ENCODE results near the gene ABCA4.

Gene ABCA4

DNA sequence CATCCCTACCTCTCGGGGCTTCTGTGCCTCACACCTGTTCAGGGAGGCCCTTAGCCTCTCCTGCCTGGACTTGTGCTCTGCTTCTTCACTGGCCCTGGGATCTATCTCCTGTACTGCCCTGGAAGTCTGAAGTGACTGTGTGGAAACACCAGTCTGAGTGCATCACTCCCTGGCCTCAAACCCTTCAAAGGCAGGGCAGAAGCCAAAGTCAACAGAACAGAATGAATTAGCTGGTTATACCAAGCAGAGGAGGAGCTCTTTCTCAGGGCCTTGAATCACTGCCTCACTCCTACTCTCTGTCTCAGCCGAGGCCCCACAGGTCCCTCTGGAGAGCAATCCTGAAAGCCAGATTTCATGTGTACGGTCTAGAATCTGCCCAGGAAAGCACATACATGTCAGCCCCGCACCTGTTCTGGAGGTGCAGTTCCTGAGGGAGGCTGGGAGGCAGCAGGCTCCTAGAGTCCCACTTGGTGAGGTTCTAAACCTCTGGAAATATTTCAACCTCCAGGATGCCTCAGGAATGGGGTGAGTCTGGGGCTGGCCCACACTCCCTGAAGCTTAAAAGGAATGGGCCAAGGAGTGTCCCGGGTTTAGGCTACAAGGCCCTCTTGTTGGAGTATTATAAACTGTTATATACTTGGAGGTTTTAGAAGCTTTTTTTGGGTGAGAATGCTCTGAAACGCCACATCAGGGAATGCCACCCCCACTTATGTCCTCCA is 98.3 kb downstream of the ABCA4 start:
- Mint-ChIP-seq H3K4me3 (no peak overlapping the region), H3K4me1 (ENCODE audit: low read depth) (peaks cover 10% of the 10 kb centered on the region), H3K9me3 (no peaks in the 10 kb centered on the region), H3K27ac (no peak overlapping the region), H3K27me3 (peaks cover 9% of the 10 kb centered on the region), H3K36me3 (ENCODE audit: low read depth) (no peaks in the 10 kb centered on the region)
- intact Hi-C loops (cut with micrococcal nuclease): no loop called here

DNA sequence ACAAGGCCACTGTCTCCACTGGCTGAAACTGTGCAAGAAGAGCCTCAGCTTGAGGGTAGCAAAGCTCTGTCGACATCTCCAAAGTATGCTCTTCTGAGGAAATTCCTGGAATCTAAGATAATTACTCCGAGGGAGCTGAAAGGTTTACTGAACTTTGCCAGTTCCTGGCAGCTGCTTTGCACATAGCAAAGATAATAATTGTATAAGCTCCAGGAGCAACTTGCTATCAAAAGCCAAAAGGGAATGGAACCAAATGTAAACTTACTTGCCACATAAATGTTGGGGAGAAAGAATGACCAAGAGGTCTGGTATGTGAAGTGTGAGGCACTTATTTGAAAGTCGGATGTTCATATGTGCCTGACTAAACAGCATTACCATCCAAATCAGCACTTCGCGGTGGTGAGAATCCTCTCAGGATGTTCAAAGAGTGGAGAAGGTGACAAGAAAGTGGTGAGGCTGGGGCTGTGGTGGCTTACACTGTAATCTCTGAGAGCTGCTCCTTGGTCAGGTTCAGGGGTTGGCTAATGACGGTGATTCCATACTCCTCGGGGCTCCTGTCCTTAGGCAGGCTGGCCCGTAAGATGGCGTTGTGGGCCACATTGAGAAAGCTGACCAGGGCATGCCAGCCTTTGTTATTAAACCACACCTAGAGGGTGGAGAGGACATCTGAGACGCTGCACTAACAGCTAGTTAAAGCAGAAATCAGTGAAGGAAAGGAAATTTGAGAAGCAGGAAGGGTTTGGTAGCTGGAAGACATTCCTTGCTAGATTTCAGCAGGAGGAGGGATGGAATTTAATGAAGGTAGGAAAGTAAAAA is 100.0 kb downstream of the ABCA4 start:
- Mint-ChIP-seq H3K27me3 (peaks cover 9% of the 10 kb centered on the region), H3K9me3 (no peaks in the 10 kb centered on the region), H3K36me3 (ENCODE audit: low read depth) (no peaks in the 10 kb centered on the region), H3K27ac (no peak overlapping the region), H3K4me1 (ENCODE audit: low read depth) (peaks cover 15% of the 10 kb centered on the region), H3K4me3 (no peak overlapping the region)
- intact Hi-C loops (cut with micrococcal nuclease): no loop called here

DNA sequence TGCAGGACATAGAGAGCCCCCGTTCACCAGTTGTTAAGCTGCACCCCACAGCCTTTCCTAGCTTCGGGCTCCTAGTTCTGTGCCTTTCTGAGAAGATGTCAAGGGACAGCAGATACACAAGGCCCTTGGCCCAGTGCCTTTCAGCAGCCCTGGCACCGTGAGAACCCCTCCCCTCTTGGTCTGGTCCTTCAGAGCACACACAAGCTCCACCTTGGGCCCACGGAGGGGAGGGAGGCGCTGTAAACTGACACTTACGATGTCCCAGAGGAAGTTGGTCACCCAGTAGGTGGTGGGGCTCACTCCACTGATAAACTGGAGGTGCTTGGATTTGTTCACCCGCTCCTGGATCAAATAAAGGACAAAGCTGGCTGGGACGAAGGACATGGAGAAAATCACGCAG is 101.6 kb downstream of the ABCA4 start:
- intact Hi-C loops (cut with micrococcal nuclease): no loop called here
- peaks cover 3% of the 10 kb centered on the region for H3K27me3 Mint-ChIP-seq
- H3K27ac Mint-ChIP-seq: no peak overlapping the region
- peaks cover 14% of the 10 kb centered on the region for H3K4me1 Mint-ChIP-seq (ENCODE audit: low read depth)
- no peak overlapping the region for H3K4me3 Mint-ChIP-seq
- H3K9me3 Mint-ChIP-seq: no peaks in the 10 kb centered on the region
- no peaks in the 10 kb centered on the region for H3K36me3 Mint-ChIP-seq (ENCODE audit: low read depth)

DNA sequence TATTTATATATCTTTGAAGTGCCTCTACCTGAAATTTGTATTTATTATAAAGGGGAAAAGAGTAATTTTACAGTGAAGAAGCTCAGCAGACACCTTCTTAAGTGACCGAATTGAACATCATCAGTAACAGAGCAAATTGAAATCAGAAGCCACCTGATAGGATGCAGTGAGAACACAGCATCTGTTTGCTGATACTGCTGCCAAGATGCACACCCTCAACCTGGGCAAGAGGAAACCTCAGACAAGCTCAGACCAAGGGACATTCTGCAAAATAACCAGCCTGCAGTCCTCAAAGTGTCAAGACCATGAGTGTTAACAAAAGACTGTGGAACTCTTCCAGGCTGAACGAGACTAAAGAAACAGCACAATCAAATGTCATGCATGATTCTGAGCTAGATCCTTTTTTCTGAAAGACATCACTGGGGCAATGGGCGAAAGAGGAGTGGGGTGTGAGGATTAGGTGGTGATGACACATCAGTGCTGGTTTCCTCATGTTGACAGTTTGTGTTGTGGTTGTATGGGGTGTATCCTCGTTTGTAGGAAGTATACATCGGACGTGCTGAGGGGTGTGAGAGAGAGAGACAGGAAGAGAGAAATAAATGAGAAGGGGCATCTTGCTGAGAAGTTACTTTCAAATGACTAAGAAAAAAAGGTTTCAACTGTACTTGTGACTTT is 103.7 kb downstream of the ABCA4 start:
- Mint-ChIP-seq H3K27ac (no peak overlapping the region), H3K36me3 (ENCODE audit: low read depth) (no peaks in the 10 kb centered on the region), H3K4me1 (ENCODE audit: low read depth) (peaks cover 14% of the 10 kb centered on the region), H3K27me3 (no peaks in the 10 kb centered on the region), H3K9me3 (no peaks in the 10 kb centered on the region), H3K4me3 (no peak overlapping the region)
- intact Hi-C loops (cut with micrococcal nuclease): no loop called here

DNA sequence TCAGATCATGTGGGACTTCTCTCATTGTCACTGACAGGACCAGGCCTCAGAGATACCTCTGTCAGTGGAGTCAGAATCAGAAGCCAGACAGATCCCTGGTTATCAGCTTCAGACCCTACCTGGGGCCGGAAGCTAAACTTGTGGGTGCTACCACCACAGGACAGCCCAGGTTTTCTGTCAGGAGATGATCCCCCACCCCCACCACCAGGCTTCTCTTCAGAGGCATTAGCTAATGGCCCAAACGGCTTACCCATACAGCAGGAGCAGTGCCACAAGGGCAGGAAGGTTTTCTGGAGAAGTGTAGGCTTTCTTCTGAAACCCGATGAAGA is 105.5 kb downstream of the ABCA4 start:
- Mint-ChIP-seq H3K36me3 (ENCODE audit: low read depth) (no peaks in the 10 kb centered on the region), H3K4me1 (ENCODE audit: low read depth) (peaks cover 14% of the 10 kb centered on the region), H3K27ac (no peak overlapping the region), H3K4me3 (no peak overlapping the region), H3K27me3 (no peaks in the 10 kb centered on the region), H3K9me3 (no peaks in the 10 kb centered on the region)
- intact Hi-C loops (cut with micrococcal nuclease): no loop called here

DNA sequence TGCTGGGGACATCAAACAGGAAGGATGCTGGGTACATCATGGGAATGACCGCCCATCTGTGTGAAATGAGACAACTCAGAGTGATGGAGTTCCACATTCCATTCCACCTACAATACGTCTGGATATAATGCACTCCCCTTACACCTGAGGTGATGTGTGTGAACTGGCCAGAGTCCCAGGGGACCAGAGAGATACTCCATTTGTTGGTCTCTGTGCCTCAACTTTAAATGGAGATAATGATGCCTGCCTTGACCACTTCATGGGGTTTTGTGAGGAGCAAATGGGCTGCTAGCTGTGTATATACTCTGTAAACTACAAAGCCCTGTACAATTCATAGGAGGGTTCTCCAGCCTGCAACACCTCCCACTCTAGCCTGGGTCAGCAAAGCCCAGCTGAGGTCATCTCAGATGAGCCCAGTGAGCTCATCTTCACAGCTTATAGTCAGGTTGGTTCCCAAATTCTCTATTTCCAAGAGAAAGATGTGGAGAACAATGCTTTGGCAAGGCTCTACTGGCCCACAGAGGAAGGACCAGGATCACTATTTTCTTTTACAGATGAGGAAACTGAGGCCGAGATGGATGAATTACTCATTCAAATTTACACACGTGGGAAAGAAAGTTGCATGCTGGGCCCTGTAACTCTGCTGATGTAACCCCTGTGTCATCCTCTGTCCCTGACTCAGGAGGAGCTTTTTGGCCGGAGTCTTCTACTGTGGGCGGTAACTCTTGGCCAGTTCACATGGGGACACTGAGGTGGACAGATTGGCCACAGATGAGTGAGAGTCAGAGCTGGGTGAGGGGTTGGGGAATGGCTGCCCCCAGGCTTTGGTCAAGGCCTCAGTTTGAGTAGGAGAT is 106.1 kb downstream of the ABCA4 start:
- no peaks in the 10 kb centered on the region for H3K36me3 Mint-ChIP-seq (ENCODE audit: low read depth)
- intact Hi-C loops (cut with micrococcal nuclease): no loop called here

DNA sequence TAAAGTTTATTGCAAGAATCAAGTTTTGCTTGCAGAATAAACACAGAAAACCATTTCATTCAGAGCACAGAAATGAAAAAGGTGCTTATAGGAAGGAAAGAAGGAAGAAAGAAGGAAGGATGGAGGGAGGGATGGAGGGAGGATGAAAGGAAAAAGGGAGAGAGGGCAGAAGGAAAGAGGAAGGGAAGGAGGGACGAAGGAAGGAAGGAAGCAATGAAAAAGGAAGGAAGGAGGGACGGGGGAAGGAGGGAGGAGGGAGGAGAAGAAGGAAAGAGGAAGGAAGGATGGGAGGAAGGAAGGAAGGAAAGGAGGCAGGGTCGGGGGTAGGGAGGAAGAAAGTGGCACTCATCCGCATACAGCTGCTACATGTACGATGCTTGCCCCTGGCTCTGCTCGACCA is 106.9 kb downstream of the ABCA4 start:
- peaks cover 19% of the 10 kb centered on the region for H3K4me1 Mint-ChIP-seq (ENCODE audit: low read depth)
- H3K27ac Mint-ChIP-seq: no peak overlapping the region
- intact Hi-C loops (cut with micrococcal nuclease): no loop called here
- H3K36me3 Mint-ChIP-seq (ENCODE audit: low read depth): no peaks in the 10 kb centered on the region
- no peaks in the 10 kb centered on the region for H3K27me3 Mint-ChIP-seq
- H3K9me3 Mint-ChIP-seq: no peaks in the 10 kb centered on the region
- no peak overlapping the region for H3K4me3 Mint-ChIP-seq

More for the DNA sequence above, 106.1 kb downstream of the ABCA4 start:
- no peaks in the 10 kb centered on the region for H3K9me3 Mint-ChIP-seq
- H3K27ac Mint-ChIP-seq: no peak overlapping the region
- H3K4me3 Mint-ChIP-seq: no peak overlapping the region
- peaks cover 14% of the 10 kb centered on the region for H3K4me1 Mint-ChIP-seq (ENCODE audit: low read depth)
- no peaks in the 10 kb centered on the region for H3K27me3 Mint-ChIP-seq

DNA sequence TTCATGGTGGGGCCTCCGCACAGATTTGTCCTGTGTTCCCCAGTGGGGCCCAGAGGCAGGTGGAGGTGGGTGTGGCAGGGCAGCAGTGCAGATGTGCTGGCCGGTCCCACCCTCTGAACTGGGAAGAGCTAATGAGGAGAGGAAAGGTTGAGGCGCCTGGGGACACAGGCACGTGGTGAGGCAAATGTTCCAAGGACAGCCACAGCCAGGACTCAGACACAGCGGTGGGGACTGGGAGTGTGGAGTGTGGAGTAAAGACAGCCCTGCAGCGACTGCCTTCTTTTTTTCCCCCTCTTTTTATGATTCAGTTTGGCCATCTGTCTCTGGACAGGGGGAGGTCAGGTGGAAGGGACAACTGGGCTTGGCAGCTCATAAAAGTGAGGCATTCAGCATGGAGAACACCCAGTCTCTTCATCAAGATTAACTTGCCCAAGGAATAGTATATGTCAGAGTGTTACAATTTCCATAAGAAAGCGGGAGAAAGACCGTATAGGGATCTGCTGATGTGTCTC is 107.5 kb downstream of the ABCA4 start:
- H3K9me3 Mint-ChIP-seq: no peaks in the 10 kb centered on the region
- H3K27me3 Mint-ChIP-seq: no peaks in the 10 kb centered on the region
- no peaks in the 10 kb centered on the region for H3K36me3 Mint-ChIP-seq (ENCODE audit: low read depth)
- no peak overlapping the region for H3K4me3 Mint-ChIP-seq
- H3K27ac Mint-ChIP-seq: no peak overlapping the region
- H3K4me1 Mint-ChIP-seq (ENCODE audit: low read depth): peaks cover 20% of the 10 kb centered on the region
- intact Hi-C loops (cut with micrococcal nuclease): no loop called here

DNA sequence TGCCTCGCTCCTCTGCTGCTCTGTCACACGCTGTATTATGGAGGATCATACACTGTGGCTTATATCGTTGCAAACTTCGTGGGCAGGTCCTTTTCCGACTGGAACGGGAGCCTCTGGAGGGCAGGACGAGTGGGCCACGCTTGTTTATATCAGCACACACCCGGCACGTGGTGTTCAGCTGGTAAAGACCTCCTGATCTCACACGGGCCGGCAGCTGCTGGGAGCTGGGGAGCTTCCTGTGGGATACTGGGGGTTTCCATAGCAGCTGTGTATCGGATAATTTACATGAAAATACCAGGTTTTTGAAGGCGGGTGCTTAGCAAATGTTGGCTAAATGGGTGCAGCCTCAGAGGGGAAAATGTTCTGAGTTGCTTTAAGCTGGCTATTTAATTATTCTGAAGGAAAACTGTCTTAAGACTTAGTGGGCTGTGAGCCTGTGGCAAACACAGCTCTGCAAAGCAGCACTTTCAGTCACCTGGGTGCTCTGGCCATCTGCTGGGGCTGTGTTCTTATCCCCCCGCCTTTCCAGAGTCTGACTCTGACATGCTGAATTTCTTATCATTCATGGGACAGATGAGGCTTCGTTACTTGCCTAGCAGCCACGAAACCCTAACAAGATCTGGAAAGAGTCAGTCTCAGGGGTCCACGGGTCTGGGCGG is 108.1 kb downstream of the ABCA4 start:
- H3K27me3 Mint-ChIP-seq: no peaks in the 10 kb centered on the region
- intact Hi-C loops (cut with micrococcal nuclease): no loop called here
- no peak overlapping the region for H3K27ac Mint-ChIP-seq
- peaks cover 20% of the 10 kb centered on the region for H3K4me1 Mint-ChIP-seq (ENCODE audit: low read depth)
- no peaks in the 10 kb centered on the region for H3K9me3 Mint-ChIP-seq
- H3K36me3 Mint-ChIP-seq (ENCODE audit: low read depth): no peaks in the 10 kb centered on the region
- H3K4me3 Mint-ChIP-seq: no peak overlapping the region

DNA sequence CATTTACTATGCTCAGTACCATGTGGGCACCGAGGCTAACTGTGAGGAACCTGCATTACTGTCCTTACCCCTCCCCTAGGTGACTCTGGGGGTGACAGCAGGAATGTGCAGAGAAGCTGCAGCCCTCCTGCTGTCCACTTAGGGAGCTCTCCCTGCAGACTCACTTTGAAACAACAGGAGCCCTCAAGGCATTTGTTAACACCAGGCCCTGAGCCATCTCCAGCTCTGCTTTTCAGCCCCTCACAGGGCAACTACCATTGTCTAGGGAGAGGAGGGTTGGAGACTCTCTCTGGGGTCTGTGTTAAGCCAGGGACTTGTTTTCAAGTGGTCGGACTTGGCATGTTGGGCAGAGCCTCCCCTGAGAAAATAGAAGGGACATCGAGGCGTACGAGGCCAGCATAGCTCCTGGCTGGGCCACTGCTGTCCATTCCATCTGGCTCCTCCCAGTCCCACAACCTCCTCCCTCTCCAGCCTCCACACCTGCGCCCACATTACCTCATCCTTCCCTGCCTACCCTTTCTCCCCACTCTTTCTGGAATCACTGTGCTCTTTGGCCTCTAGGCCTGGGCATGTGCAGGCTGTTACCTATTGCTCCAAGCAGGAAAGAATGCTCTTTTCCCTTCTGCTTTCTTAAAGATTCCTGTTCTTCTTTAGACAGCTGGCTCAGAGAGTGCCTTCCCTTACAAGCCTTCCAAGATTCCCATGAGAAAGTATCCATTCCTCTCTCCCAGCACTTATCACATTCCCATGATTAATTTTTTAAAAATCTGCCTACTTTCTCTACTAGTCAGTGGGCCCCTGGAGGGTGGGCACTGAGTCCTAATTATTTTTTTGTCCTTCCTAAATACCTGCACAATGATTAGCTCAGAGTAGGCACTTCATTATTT is 109.0 kb downstream of the ABCA4 start:
- Mint-ChIP-seq H3K4me1 (ENCODE audit: low read depth) (peaks cover 14% of the 10 kb centered on the region), H3K4me3 (no peak overlapping the region), H3K36me3 (ENCODE audit: low read depth) (no peaks in the 10 kb centered on the region), H3K27ac (no peak overlapping the region), H3K27me3 (no peaks in the 10 kb centered on the region), H3K9me3 (no peaks in the 10 kb centered on the region)
- intact Hi-C loops (cut with micrococcal nuclease): no loop called here

DNA sequence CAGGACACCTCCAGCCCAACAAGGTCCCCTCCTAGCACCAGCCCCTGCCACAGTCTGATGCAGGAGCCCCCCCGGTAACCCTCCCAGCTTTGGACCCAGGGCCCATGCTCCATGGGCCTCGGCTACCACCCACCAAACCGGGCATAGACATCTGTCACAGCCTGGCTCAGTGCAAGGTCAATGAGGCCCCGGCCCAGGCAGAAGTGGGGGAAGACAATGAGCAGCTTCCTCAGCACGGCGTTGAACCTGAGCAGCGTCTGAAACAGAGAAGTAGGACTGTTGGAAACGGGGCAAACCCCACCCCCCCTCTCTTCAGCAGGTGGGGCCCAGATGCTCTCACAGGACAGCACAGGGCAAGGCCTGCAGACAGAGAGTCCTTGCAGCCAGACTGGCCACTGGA is 109.8 kb downstream of the ABCA4 start:
- peaks cover 7% of the 10 kb centered on the region for H3K4me1 Mint-ChIP-seq (ENCODE audit: low read depth)
- H3K9me3 Mint-ChIP-seq: no peaks in the 10 kb centered on the region
- no peaks in the 10 kb centered on the region for H3K27me3 Mint-ChIP-seq
- no peaks in the 10 kb centered on the region for H3K36me3 Mint-ChIP-seq (ENCODE audit: low read depth)
- H3K27ac Mint-ChIP-seq: no peak overlapping the region
- intact Hi-C loops (cut with micrococcal nuclease): no loop called here
- no peak overlapping the region for H3K4me3 Mint-ChIP-seq

DNA sequence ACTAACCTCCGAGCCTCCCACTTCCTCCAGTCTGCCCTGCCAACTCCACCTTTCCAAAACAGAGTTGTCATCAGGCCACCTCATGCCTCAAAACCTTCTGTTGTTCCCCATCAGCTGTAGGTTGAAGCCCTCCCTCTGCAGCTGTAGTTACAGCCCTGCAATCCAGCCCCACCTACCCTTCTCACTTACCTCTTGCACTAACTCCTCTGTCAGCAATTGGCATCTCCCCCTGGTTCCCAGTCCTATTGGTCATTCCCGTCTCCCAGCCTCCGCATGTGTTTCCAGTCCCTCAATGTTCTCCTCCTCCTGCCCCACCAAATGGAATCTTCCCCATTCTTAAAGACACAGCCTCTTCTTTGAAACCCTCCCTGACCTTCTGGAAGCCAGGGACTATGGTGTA is 111.6 kb downstream of the ABCA4 start:
- no peaks in the 10 kb centered on the region for H3K27me3 Mint-ChIP-seq
- no peaks in the 10 kb centered on the region for H3K9me3 Mint-ChIP-seq
- no peak overlapping the region for H3K27ac Mint-ChIP-seq
- intact Hi-C loops (cut with micrococcal nuclease): no loop called here
- H3K4me1 Mint-ChIP-seq (ENCODE audit: low read depth): peaks cover 16% of the 10 kb centered on the region
- H3K36me3 Mint-ChIP-seq (ENCODE audit: low read depth): no peaks in the 10 kb centered on the region
- H3K4me3 Mint-ChIP-seq: no peak overlapping the region

All from dendritic cell treated with granulocyte-macrophage colony-stimulating factor and Interleukin-4, amounts not matched to agents 40 ng/mL and 50 ng/mL, for 4 days (primary cell).